Measurements from ENCODE around the gene CAD.

DNA sequence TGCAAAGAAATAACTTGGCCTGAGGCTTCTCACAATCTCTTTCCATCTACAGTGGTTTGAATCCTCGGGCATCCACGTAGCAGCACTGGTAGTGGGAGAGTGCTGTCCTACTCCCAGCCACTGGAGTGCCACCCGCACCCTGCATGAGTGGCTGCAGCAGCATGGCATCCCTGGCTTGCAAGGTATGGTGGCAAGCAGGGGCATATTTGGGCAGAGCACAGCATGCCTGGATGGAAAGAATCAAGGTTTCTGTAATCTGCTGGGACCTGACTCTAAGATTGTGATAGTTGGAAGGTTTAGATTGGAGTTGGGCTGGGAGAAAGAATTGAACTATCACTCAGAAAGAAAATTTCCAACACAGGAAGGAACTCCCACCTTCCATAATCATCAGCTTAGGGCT, 4.0 kb downstream of the CAD start:
- TF ChIP-seq CTCF (IDR thresholded peaks at IDR 0.05 in 4 of 5, conservative IDR thresholded peaks at IDR 0.05 in 1 of 5) (no peak), POLR2A (IDR thresholded peaks at IDR 0.05) (no peak)
